AG04449 (cell line): Measurements from ENCODE around the gene ACAD11.

ENCODE experiments used
- CTCF ChIA-PET: fragments of 350-600 bp; formaldehyde crosslinking; extraction: SDS; loops from one replicate; lab custom pipeline; 2021; ENCODE audit warnings: antibody characterized with exemption; lab: Yijun Ruan, JAX
- POLR2A ChIA-PET: fragments of 400-600, 350-600 bp; formaldehyde crosslinking; extraction: SDS; loops from one replicate; lab custom pipeline; 2020; ENCODE audit warnings: antibody characterized with exemption, inconsistent platforms; lab: Yijun Ruan, JAX
- DNase-seq: peaks from one replicate; pipeline ENCODE4 v3.0.0-alpha.2; 2010; ENCODE audit warnings: low read depth, low spot score
- H3K4me3 ChIP-seq: 2 replicates; pipeline ENCODE4 v1.5.1; 2011; ENCODE audit warnings: low read depth, mild to moderate bottlenecking, control low read depth, low read length
- TF ChIP-seq, protein P1 (sequence below): IDR thresholded peaks from one replicate; pipeline ENCODE4 v1.5.1; 2011; ENCODE audit warnings: mild to moderate bottlenecking, moderate library complexity, low read length, control low read depth, inconsistent platforms; ENCODE audit not compliant: insufficient read depth; ENCODE audit errors: missing control alignments

Gene ACAD11

DNA sequence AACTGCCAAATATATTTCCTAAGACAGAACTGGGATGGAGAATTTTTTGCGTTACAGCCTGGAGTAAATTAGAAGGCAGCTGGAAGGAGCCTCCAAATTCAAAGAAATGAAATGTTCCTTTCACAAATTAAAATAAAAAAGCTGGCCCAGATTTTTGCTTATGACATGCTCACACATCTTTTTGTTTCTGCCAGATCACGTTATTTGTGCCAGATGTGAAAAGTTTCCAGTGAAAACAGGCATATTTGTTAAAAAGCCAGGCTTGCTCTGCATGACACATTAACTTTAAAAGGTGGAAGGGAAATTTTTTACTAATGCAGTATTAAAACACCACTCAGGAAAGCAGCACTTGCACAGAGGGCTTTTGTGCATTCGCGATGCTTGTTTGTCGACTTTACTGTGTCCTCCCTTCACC, 85.8 kb downstream of the ACAD11 start:
- TF ChIP-seq, protein P1, sequence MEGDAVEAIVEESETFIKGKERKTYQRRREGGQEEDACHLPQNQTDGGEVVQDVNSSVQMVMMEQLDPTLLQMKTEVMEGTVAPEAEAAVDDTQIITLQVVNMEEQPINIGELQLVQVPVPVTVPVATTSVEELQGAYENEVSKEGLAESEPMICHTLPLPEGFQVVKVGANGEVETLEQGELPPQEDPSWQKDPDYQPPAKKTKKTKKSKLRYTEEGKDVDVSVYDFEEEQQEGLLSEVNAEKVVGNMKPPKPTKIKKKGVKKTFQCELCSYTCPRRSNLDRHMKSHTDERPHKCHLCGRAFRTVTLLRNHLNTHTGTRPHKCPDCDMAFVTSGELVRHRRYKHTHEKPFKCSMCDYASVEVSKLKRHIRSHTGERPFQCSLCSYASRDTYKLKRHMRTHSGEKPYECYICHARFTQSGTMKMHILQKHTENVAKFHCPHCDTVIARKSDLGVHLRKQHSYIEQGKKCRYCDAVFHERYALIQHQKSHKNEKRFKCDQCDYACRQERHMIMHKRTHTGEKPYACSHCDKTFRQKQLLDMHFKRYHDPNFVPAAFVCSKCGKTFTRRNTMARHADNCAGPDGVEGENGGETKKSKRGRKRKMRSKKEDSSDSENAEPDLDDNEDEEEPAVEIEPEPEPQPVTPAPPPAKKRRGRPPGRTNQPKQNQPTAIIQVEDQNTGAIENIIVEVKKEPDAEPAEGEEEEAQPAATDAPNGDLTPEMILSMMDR = no peak
- CTCF ChIA-PET = no interaction called here
- H3K4me3 ChIP-seq = no peak overlapping the region
- POLR2A ChIA-PET = no interaction called here
- DNase-seq = no peak

DNA sequence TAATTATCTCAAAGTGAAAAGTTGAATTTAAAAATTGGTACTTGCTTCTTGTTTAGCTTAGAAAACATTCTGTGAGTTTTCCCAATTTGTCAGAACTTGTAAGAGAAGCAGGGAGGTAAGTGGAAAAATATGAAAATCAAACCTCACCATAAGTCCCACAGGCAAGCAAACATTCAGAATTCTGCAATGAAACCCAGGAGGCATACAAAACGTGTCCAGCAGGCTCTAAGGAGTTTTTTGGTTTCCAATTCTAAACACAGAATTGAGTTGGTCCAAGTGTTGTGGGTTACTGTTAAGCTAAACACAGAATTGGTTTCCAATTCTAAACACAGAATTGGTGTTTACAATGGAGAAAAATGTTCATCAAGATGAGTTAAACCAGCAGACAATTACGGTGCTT, 89.6 kb downstream of the ACAD11 start:
- ChIA-PET POLR2A (no interaction called here), CTCF (interaction anchor here (1.0 to 1.5 kb wide), 3 partner anchors 10 to 72 kb away, joined by 3 to 4 read pairs (median 3); no protein-coding TSS in a partner anchor)
- DNase-seq = no peak
- H3K4me3 ChIP-seq = no peak overlapping the region
- TF ChIP-seq, protein P1 = no peak

DNA sequence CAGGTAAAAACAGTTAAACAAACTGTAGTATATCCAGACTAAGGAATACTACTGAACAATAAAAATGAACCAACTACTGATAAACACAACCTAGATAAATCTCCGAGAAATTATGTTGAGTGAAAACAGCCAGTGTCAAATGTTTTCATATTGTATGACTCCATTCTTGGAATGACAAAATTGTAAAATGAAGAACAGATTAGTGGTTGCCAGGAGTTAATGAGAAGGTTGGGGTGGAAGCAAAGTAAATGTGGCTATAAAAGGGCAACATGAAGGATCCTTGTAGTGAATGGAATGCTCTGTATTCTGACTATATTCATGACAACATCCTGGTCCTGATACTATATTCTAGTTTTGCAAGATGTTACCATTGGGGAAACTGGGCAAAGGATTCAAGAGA, 90.0 kb downstream of the ACAD11 start:
- CTCF ChIA-PET = interaction anchor here (1.5 kb wide), 1 partner anchor 73 kb away, joined by 4 read pairs; no protein-coding TSS in a partner anchor
- POLR2A ChIA-PET = no interaction called here
- DNase-seq = no peak
- TF ChIP-seq, protein P1 = no peak
- H3K4me3 ChIP-seq = no peak overlapping the region

DNA sequence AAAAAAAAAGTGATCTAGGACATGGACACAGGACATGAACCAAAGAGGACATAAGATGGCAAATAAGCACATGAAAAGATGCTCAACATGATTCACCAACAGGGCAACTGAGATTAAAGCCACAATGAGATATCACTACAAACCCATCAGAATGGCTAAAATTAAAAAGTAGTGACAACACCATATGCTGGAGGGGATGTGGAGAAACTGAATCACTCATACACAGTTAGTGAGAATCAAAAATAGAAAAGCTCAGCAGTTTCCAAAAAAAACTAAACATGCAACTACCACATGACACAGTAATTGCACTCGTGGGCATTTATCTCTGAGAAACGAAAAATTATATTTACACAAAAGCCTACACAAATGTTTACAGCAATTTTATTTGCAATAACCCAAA, 90.5 kb downstream of the ACAD11 start:
- ChIA-PET CTCF (interaction anchor here (1.5 to 1.8 kb wide), 2 partner anchors 34 to 73 kb away, joined by 4 to 9 read pairs; no protein-coding TSS in a partner anchor), POLR2A (no interaction called here)
- DNase-seq = no peak
- H3K4me3 ChIP-seq = no peak overlapping the region
- TF ChIP-seq, protein P1 = no peak

DNA sequence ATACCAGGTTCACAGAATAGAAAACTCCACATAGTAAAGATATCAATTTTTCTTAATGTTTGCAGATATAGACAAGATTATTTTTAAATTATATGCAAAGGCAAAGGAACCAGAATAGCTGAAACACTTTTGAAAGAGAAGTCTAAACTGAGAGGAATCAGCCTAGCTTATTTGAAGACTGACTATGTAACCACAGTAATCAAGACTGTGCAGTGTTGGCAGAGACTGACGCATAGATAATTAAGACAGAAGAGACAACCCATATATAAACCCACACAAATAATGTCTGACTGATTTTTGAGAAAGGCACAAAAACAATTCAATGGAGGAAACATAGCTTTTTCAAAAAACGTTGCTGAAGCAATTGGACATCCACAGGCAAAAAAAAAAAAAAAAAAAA, 91.2 kb downstream of the ACAD11 start:
- TF ChIP-seq, protein P1 = no peak
- ChIA-PET POLR2A (no interaction called here), CTCF (interaction anchor here (0.9 to 1.8 kb wide), 2 partner anchors 33 to 67 kb away, joined by 3 to 9 read pairs; no protein-coding TSS in a partner anchor)
- no peak for DNase-seq
- H3K4me3 ChIP-seq = no peak overlapping the region

DNA sequence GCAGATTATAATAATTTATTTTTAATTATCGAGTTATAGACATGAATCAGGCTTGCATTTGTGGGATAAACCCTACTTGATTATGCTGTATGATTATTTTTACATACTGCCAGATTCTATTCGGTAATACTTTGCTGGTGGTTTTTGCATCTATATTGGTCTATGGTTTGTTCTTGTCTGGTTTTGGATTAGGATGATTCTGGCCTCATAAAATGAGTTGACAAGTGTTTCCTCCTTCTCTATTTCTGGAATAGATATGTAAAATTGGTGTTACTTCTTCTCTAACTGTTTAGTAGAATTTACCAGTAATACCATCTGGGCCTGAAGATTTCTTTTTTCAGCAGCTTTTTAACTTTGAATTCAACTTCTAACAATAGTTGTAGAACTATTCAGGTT, 95.5 kb downstream of the ACAD11 start:
- ChIA-PET CTCF (interaction anchor here (1.2 kb wide), 1 partner anchor 28 kb away, joined by 5 read pairs; no protein-coding TSS in a partner anchor), POLR2A (no interaction called here)
- no peak overlapping the region for H3K4me3 ChIP-seq
- no peak for DNase-seq
- TF ChIP-seq, protein P1 = no peak
